GM23338 (cell line): ENCODE measurements around the gene OPRL1. TPM values are rescaled to one million over a fixed set of nuclear protein-coding genes. Genes with fewer than 3 reads are reported as not detected.

Source experiments
- ATAC-seq: fragments of 200-7000 bp; cut with Tn5 transposase; 3 replicates; pipeline ENCODE4 v1.9.1; 2020
- DNase-seq: peaks from one replicate; pipeline ENCODE4 v3.0.0-alpha.2; 2015; ENCODE audit warnings: low spot score
- H2AFZ ChIP-seq: fragments of 200-600 bp; sonication (generic); 2 replicates; pipeline ENCODE4 v1.8.0; 2016; ENCODE audit warnings: antibody characterized with exemption, mild to moderate bottlenecking, moderate library complexity
- H3F3A ChIP-seq: fragments of 200-600 bp; sonication (generic); replicated peaks from 2 replicates; pipeline ENCODE4 v1.8.0; 2017; ENCODE audit warnings: antibody characterized with exemption, mixed run types, low read depth
- H3K27ac ChIP-seq: fragments of 200-600 bp; sonication (generic); 2 replicates; pipeline ENCODE4 v1.6.1; 2016; ENCODE audit warnings: low read depth
- H3K27me3 ChIP-seq: fragments of 200-600 bp; sonication (generic); 2 replicates; pipeline ENCODE4 v1.8.0; 2016; ENCODE audit warnings: mild to moderate bottlenecking, mixed run types, moderate library complexity; ENCODE audit not compliant: insufficient read depth
- H3K36me3 ChIP-seq: fragments of 200-600 bp; sonication (generic); 2 replicates; pipeline ENCODE4 v1.8.0; 2016; ENCODE audit warnings: mild to moderate bottlenecking; ENCODE audit not compliant: insufficient read depth
- H3K4me1 ChIP-seq: fragments of 200-600 bp; sonication (generic); 2 replicates; pipeline ENCODE4 v1.8.0; 2016; ENCODE audit warnings: mild to moderate bottlenecking, moderate library complexity; ENCODE audit not compliant: insufficient read depth
- H3K4me2 ChIP-seq: fragments of 200-600 bp; sonication (generic); 2 replicates; pipeline ENCODE4 v1.7.1; 2017; ENCODE audit warnings: mixed run types
- H3K4me3 ChIP-seq: fragments of 200-600 bp; sonication (generic); 2 replicates; pipeline ENCODE4 v1.6.1; 2016; ENCODE audit warnings: mixed run types
- H3K79me2 ChIP-seq: fragments of 200-600 bp; sonication (generic); replicated peaks from 2 replicates; pipeline ENCODE4 v1.8.0; 2017; ENCODE audit warnings: mild to moderate bottlenecking; ENCODE audit not compliant: insufficient read depth
- H3K9me2 ChIP-seq: fragments of 200-600 bp; sonication (generic); 2 replicates; pipeline ENCODE4 v1.8.0; 2017; ENCODE audit not compliant: insufficient read depth
- H4K20me1 ChIP-seq: fragments of 200-600 bp; sonication (generic); replicated peaks from 2 replicates; pipeline ENCODE4 v1.8.0; 2017; ENCODE audit warnings: mild to moderate bottlenecking; ENCODE audit not compliant: insufficient read depth
- H3K27ac Mint-ChIP-seq: 2 replicates; pipeline ENCODE4 v1.8.0; 2020; ENCODE audit warnings: inconsistent platforms, mild to moderate bottlenecking, moderate library complexity, mixed read lengths
- H3K27me3 Mint-ChIP-seq: 3 replicates; pipeline ENCODE4 v1.8.0; 2022; ENCODE audit warnings: low read depth, mild to moderate bottlenecking, moderate library complexity, mixed read lengths, inconsistent platforms; ENCODE audit not compliant: insufficient read depth, poor library complexity
- H3K36me3 Mint-ChIP-seq: 3 replicates; pipeline ENCODE4 v1.8.0; 2021; ENCODE audit warnings: low read depth, mild to moderate bottlenecking, inconsistent platforms, moderate library complexity, mixed read lengths
- H3K4me1 Mint-ChIP-seq: 3 replicates; pipeline ENCODE4 v1.8.0; 2020; ENCODE audit warnings: mild to moderate bottlenecking, inconsistent platforms, mixed read lengths
- H3K4me3 Mint-ChIP-seq: 3 replicates; pipeline ENCODE4 v1.8.0; 2021; ENCODE audit warnings: moderate library complexity, mild to moderate bottlenecking, inconsistent platforms, mixed read lengths
- H3K9me3 Mint-ChIP-seq: 3 replicates; pipeline ENCODE4 v1.8.0; 2020; ENCODE audit warnings: moderate library complexity, mild to moderate bottlenecking, inconsistent platforms, mixed read lengths
- EZH2 ChIP-seq: fragments of 200-600 bp; sonication (generic); IDR thresholded peaks from one replicate; pipeline ENCODE4 v1.8.0; 2017; ENCODE audit warnings: antibody characterized with exemption, mild to moderate bottlenecking, low read depth; ENCODE audit not compliant: unreplicated experiment
- NANOG ChIP-seq: IDR thresholded peaks from 2 replicates; pipeline ENCODE4 v1.6.1; 2016; ENCODE audit warnings: antibody characterized with exemption, borderline replicate concordance
- STAT1 ChIP-seq: IDR thresholded peaks from one replicate; pipeline ENCODE4 v1.6.1; 2016; ENCODE audit warnings: antibody characterized with exemption; ENCODE audit not compliant: unreplicated experiment
- ZNF114 ChIP-seq: fragments of 250-450 bp; sonication (Bioruptor Pico); IDR thresholded peaks from 2 replicates; pipeline ENCODE4 v1.5.0; 2020; ENCODE audit warnings: mild to moderate bottlenecking, moderate library complexity
- polyA plus RNA-seq: library from polyadenylated mRNA; unstranded; fragments of >200 nt; fragmentation: Nextera tagmentation; extraction: Ambion mirVana; gene quantifications from 2 replicates; pipeline ENCODE4 v1.2.1, GENCODE V29; 2016
- total RNA-seq: library from RNA; depleted of rRNA; stranded (reverse); fragments of >200 nt; shearing (Covaris generic); gene quantifications from 2 replicates; pipeline ENCODE4 v1.2.3, GENCODE V29; 2014
- TF ChIP-seq, protein P1 (sequence below): IDR thresholded peaks from 2 replicates; pipeline ENCODE4 v1.6.1; 2016; ENCODE audit warnings: antibody characterized with exemption
- TF ChIP-seq, protein P2 (sequence below): IDR thresholded peaks from one replicate; pipeline ENCODE4 v1.6.1; 2018; ENCODE audit warnings: antibody characterized with exemption; ENCODE audit not compliant: unreplicated experiment

Gene OPRL1
- total and polyA plus RNA-seq, 2 experiments from 2014 or later: 0.27 to 1.1 TPM

GRCh38 chr20:64093013-64093503, 13.2 kb downstream of the OPRL1 start:
- Histone ChIP-seq H3K79me2 (no peaks in the 10 kb centered on the region), H3K9me2 (no peaks in the 10 kb centered on the region), H2AFZ (no peak overlapping the region), H3F3A (no peaks in the 10 kb centered on the region), H3K4me2 (no peak overlapping the region), H4K20me1 (no peaks in the 10 kb centered on the region), H3K36me3 (no peaks in the 10 kb centered on the region), H3K4me1 (no peaks in the 10 kb centered on the region), H3K27ac (no peak overlapping the region), H3K4me3 (no peak overlapping the region), H3K27me3 (no peaks in the 10 kb centered on the region)
- ATAC-seq (peak; percentile 46), DNase-seq (no peak)
- Mint-ChIP-seq H3K4me3 (no peak overlapping the region), H3K36me3 (peaks cover 4% of the 10 kb centered on the region; the same call in 2 of the 3 replicates), H3K27me3 (peaks cover 13% of the 10 kb centered on the region), H3K27ac (no peak overlapping the region), H3K4me1 (peaks cover 7% of the 10 kb centered on the region), H3K9me3 (peaks cover 4% of the 10 kb centered on the region)
- no peak for TF ChIP-seq STAT1
- TF ChIP-seq, protein P1, sequence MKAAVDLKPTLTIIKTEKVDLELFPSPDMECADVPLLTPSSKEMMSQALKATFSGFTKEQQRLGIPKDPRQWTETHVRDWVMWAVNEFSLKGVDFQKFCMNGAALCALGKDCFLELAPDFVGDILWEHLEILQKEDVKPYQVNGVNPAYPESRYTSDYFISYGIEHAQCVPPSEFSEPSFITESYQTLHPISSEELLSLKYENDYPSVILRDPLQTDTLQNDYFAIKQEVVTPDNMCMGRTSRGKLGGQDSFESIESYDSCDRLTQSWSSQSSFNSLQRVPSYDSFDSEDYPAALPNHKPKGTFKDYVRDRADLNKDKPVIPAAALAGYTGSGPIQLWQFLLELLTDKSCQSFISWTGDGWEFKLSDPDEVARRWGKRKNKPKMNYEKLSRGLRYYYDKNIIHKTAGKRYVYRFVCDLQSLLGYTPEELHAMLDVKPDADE: no peak
- no peak for TF ChIP-seq NANOG
- no peak for TF ChIP-seq EZH2
- TF ChIP-seq, protein P2, sequence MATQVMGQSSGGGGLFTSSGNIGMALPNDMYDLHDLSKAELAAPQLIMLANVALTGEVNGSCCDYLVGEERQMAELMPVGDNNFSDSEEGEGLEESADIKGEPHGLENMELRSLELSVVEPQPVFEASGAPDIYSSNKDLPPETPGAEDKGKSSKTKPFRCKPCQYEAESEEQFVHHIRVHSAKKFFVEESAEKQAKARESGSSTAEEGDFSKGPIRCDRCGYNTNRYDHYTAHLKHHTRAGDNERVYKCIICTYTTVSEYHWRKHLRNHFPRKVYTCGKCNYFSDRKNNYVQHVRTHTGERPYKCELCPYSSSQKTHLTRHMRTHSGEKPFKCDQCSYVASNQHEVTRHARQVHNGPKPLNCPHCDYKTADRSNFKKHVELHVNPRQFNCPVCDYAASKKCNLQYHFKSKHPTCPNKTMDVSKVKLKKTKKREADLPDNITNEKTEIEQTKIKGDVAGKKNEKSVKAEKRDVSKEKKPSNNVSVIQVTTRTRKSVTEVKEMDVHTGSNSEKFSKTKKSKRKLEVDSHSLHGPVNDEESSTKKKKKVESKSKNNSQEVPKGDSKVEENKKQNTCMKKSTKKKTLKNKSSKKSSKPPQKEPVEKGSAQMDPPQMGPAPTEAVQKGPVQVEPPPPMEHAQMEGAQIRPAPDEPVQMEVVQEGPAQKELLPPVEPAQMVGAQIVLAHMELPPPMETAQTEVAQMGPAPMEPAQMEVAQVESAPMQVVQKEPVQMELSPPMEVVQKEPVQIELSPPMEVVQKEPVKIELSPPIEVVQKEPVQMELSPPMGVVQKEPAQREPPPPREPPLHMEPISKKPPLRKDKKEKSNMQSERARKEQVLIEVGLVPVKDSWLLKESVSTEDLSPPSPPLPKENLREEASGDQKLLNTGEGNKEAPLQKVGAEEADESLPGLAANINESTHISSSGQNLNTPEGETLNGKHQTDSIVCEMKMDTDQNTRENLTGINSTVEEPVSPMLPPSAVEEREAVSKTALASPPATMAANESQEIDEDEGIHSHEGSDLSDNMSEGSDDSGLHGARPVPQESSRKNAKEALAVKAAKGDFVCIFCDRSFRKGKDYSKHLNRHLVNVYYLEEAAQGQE: no peak
- TF ChIP-seq ZNF114 (CRISPR knock-in tag): no peak

- H3K4me3 ChIP-seq: no peak overlapping the region
- no peaks in the 10 kb centered on the region for H3F3A ChIP-seq
- H3K27me3 ChIP-seq: no peaks in the 10 kb centered on the region
- Mint-ChIP-seq H3K4me3 (no peak overlapping the region), H3K27ac (no peak overlapping the region), H3K36me3 (peaks cover 4% of the 10 kb centered on the region; the same call in 2 of the 3 replicates), H3K4me1 (peaks cover 9% of the 10 kb centered on the region), H3K27me3 (peaks cover 9% of the 10 kb centered on the region), H3K9me3 (peaks cover 4% of the 10 kb centered on the region)
- no peak overlapping the region for H3K4me2 ChIP-seq
- ATAC-seq (no peak), DNase-seq (no peak)
- no peaks in the 10 kb centered on the region for H3K36me3 ChIP-seq
- no peak for TF ChIP-seq ZNF114 (CRISPR knock-in tag)
- no peaks in the 10 kb centered on the region for H4K20me1 ChIP-seq
- no peaks in the 10 kb centered on the region for H3K79me2 ChIP-seq
- no peak overlapping the region for H3K27ac ChIP-seq
- H2AFZ ChIP-seq: no peak overlapping the region
- H3K4me1 ChIP-seq: no peaks in the 10 kb centered on the region
- no peaks in the 10 kb centered on the region for H3K9me2 ChIP-seq
Observed at GRCh38 chr20:64095455-64095854, 15.6 kb downstream of the OPRL1 start.
